NOMO-1 treated with dmso at 0.1 percent for 144 hours (cell line): ENCODE results near the gene MZT2B.
"Not testable (repeated sequence)": the region's sequence is repeated elsewhere in the genome, so short reads cannot be mapped to it uniquely, and the experiment has no call there.

Experiments
- DNase-seq: peaks from one replicate; lab custom pipeline; 2025; ENCODE audit not compliant: unreplicated experiment; lab: John Stamatoyannopoulos, UW

The MZT2B gene

GRCh38 chr2:130169896-130170295 lies 12.2 kb upstream of the MZT2B start:
- DNase-seq = no peak

- not testable (repeated sequence) for DNase-seq
These were observed 7.2 kb upstream of the MZT2B start for GRCh38 chr2:130174866-130175265.

- DNase-seq = not testable (repeated sequence)
These were observed 1.4 kb upstream of the MZT2B start for GRCh38 chr2:130180404-130181324.

- DNase-seq = peak; percentile 79
These were observed 660 bp upstream of the MZT2B start, which contains the start of gene SMPD4 for GRCh38 chr2:130181325-130181879. TSS of gene SMPD4 (minus strand) at chr2:130181602. CDS start at chr2:130176592, 5,010 bp downstream.

- DNase-seq = not testable (repeated sequence)
These were observed 907 bp downstream of the MZT2B start for GRCh38 chr2:130182826-130183511.

GRCh38 chr2:130183512-130184373 lies 1.7 kb downstream of the MZT2B start:
- no peak for DNase-seq

GRCh38 chr2:130185436-130185835 lies 3.4 kb downstream of the MZT2B start:
- DNase-seq = no peak

- no peak for DNase-seq
These were observed 3.8 kb downstream of the MZT2B start for GRCh38 chr2:130185896-130186295.

GRCh38 chr2:130186391-130186790 lies 4.3 kb downstream of the MZT2B start:
- no peak for DNase-seq

- DNase-seq = no peak
These were observed 5.2 kb downstream of the MZT2B start for GRCh38 chr2:130187268-130187667.

GRCh38 chr2:130187859-130188792 lies 6.1 kb downstream of the MZT2B start:
- DNase-seq = not testable (repeated sequence)

- not testable (repeated sequence) for DNase-seq
These were observed 6.9 kb downstream of the MZT2B start for GRCh38 chr2:130188958-130189357.

GRCh38 chr2:130190237-130190636 lies 8.2 kb downstream of the MZT2B start:
- no peak for DNase-seq

GRCh38 chr2:130191319-130191718 lies 9.3 kb downstream of the MZT2B start:
- not testable (repeated sequence) for DNase-seq

- DNase-seq = not testable (repeated sequence)
These were observed 10.4 kb downstream of the MZT2B start for GRCh38 chr2:130192451-130192850.

- DNase-seq = not testable (repeated sequence)
These were observed 11.8 kb downstream of the MZT2B start for GRCh38 chr2:130193824-130194223.

GRCh38 chr2:130195089-130195635 lies 13.1 kb downstream of the MZT2B start:
- not testable (repeated sequence) for DNase-seq

- not testable (repeated sequence) for DNase-seq
These were observed 14.0 kb downstream of the MZT2B start for GRCh38 chr2:130196052-130196451.

GRCh38 chr2:130198343-130198742 lies 16.3 kb downstream of the MZT2B start, which contains the start of gene TUBA3E:
TSS of gene TUBA3E (minus strand) at chr2:130198439. CDS start at chr2:130198360, 79 bp downstream.
- no peak for DNase-seq
